HG03342 (cell line): ENCODE results near the gene KIF21B.

Experiments used
- ATAC-seq: cut with Tn5 transposase; IDR thresholded peaks from one replicate; pipeline ENCODE4 v1.9.1; 2021; ENCODE audit warnings: mild to moderate bottlenecking, moderate library complexity; ENCODE audit not compliant: unreplicated experiment

The KIF21B gene

GRCh38 chr1:201000391-201000790 lies 23.1 kb downstream of the KIF21B start:
- ATAC-seq: no peak

GRCh38 chr1:200999667-201000066 lies 23.8 kb downstream of the KIF21B start:
- no peak for ATAC-seq

- no peak for ATAC-seq
Measured at GRCh38 chr1:200998323-200998722, 25.2 kb downstream of the KIF21B start.

GRCh38 chr1:200992382-200993048 lies 31.0 kb downstream of the KIF21B start:
- no peak for ATAC-seq

GRCh38 chr1:200991097-200991614 lies 32.4 kb downstream of the KIF21B start:
- ATAC-seq: no peak

- no peak for ATAC-seq
Measured at GRCh38 chr1:200990114-200990513, 33.4 kb downstream of the KIF21B start.

GRCh38 chr1:200989337-200989736 lies 34.2 kb downstream of the KIF21B start:
- ATAC-seq: no peak

GRCh38 chr1:200988693-200989092 lies 34.8 kb downstream of the KIF21B start:
- no peak for ATAC-seq

GRCh38 chr1:200985481-200985880 lies 38.0 kb downstream of the KIF21B start:
- no peak for ATAC-seq

- ATAC-seq: no peak
Measured at GRCh38 chr1:200983035-200983561, 40.4 kb downstream of the KIF21B start.

- ATAC-seq: no peak
Measured at GRCh38 chr1:200982071-200982945, 41.2 kb downstream of the KIF21B start.

GRCh38 chr1:200981278-200981677 lies 42.2 kb downstream of the KIF21B start:
- ATAC-seq: no peak

GRCh38 chr1:200980873-200981272 lies 42.6 kb downstream of the KIF21B start:
- no peak for ATAC-seq

GRCh38 chr1:200980452-200980772 lies 43.1 kb downstream of the KIF21B start:
- no peak for ATAC-seq

GRCh38 chr1:200979574-200980451 lies 43.7 kb downstream of the KIF21B start:
- no peak for ATAC-seq

- ATAC-seq: no peak
Measured at GRCh38 chr1:200977071-200977754, 46.3 kb downstream of the KIF21B start.

GRCh38 chr1:200976634-200977033 lies 46.9 kb downstream of the KIF21B start:
- no peak for ATAC-seq

- no peak for ATAC-seq
Measured at GRCh38 chr1:200975458-200975857, 48.1 kb downstream of the KIF21B start.

GRCh38 chr1:200974711-200975110 lies 48.8 kb downstream of the KIF21B start:
- ATAC-seq: no peak

- ATAC-seq: no peak
Measured at GRCh38 chr1:200973937-200974657, 49.4 kb downstream of the KIF21B start.
